NCI-H2029 treated with DMSO at 0.1 percent for 48 hours (cell line): ENCODE results near the gene USP4.
"Not testable (repeated sequence)": the region's sequence is repeated elsewhere in the genome, so short reads cannot be mapped to it uniquely, and the experiment has no call there.

Experiments used
- DNase-seq: peaks from one replicate; lab custom pipeline; 2025; lab: John Stamatoyannopoulos, UW

Gene USP4

GRCh38 chr3:49248840-49249227 is 91.0 kb downstream of the USP4 start:
- no peak for DNase-seq

GRCh38 chr3:49244581-49245205 is 95.2 kb downstream of the USP4 start:
- DNase-seq, result no peak

GRCh38 chr3:49240091-49240490 is 99.8 kb downstream of the USP4 start:
- not testable (repeated sequence) for DNase-seq

- no peak for DNase-seq
Measured at GRCh38 chr3:49238274-49239127, 101.4 kb downstream of the USP4 start.

GRCh38 chr3:49237344-49237743 is 102.5 kb downstream of the USP4 start:
- no peak for DNase-seq

- DNase-seq, result no peak
Measured at GRCh38 chr3:49236226-49236625, 103.6 kb downstream of the USP4 start.

GRCh38 chr3:49228817-49229216 is 111.0 kb downstream of the USP4 start:
- DNase-seq, result not testable (repeated sequence)
